Kidney glomerular epithelial cell (primary cell): ENCODE results near the gene CCNT2.
"Not testable (repeated sequence)": the region's sequence is repeated elsewhere in the genome, so short reads cannot be mapped to it uniquely, and the experiment has no call there.

Experiments
- DNase-seq: peaks from one replicate; lab custom pipeline; 2025; lab: John Stamatoyannopoulos, UW

Gene CCNT2

GRCh38 chr2:134918526-134919340, at the start of gene CCNT2:
Gene CCNT2 (plus strand): TSS chr2:134918822. CDS start chr2:134918855, 33 bp downstream.
- peak; percentile 99 for DNase-seq

- no peak for DNase-seq
Observed at GRCh38 chr2:134869946-134870736, 48.5 kb upstream of the CCNT2 start.

- no peak for DNase-seq
Observed at GRCh38 chr2:134873152-134873551, 45.5 kb upstream of the CCNT2 start.

GRCh38 chr2:134875309-134875708, 43.3 kb upstream of the CCNT2 start:
- DNase-seq, result no peak

- no peak for DNase-seq
Observed at GRCh38 chr2:134882773-134883172, 35.8 kb upstream of the CCNT2 start.

DNA sequence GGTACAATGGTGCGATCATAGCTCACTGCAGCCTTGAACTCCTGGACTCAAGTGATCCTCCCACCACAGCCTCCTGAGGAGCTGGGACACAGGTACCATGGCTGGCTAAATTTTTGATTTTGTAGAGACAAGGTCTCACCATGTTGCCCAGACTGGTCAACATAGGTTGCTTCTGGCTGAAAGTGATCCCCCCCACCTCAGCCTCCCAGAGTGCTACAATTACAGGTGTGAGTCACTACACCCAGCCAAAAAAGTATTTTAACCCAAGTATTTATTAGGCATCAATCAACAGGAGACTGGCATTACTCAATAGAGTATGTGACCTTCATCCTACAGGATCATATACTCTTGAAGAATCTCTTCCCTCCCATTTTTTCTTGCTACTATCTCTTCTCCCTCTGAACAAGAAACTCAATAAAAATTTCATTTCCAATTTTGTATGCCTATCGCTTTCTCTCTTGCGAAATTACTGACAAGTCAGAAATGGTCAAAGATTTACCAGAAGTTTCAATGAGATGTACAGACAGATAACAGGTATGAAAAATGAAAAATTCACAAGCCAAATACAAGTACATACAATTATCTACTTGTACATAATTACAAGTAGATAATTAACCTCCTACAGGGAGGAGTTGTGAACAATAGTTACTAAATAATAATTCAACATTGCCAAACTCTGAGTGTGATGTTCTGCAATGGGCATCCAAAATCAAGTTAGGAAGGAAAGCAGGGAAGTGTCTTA, 34.9 kb upstream of the CCNT2 start:
- DNase-seq, result no peak

DNA sequence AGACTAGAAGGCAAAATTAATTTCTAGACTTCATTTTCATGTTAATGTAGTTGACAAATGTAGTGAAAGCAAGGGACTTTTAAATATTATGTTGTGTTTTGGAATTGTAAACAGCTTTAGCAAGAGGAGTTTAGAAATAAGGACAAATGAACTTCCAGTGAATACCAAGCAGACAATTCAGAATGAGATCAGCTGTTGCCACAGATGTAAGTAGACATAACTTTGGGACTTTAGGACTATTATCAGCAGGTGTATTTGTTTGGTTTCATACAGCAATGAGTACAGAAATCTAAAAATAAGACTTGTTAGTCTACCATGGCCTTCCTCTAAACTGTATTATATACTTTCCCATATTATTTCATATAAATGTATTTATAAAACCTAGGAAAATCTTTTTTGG, 34.2 kb upstream of the CCNT2 start:
- DNase-seq, result no peak

DNA sequence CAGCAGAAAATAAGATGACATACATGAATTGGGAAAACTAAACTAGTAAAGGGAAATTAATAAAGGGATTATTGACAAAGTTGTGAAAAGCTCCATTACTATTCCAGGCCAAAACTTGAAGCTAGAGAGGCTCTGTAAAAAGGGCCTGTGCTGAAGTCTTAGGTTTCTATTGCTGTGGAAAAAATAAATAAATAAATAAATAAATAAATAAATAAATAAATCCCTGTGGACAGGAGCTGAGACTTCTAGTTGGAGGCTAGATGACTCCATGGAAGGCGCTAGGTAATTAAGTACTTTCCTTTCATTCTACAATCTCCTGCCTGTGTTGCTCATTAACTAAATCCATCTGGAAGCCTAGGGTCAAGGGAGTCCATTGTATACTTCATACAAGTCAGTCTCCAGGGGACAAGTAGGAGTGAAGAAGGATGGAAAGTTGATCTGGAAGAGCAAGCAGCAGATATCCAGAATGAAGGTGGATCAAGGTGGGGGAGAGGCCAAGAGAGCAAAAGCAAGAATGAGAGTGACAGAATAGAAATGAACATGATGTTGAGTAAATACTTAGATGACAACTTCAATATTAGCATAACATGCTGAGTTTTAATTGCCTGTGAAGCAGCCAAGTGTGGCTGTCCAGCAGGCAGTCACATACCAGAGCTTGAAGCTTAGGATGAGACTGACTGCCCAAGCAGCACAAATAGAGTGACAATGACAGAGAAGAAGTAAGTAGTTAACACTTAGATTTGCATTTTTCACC, 26.2 kb upstream of the CCNT2 start:
- DNase-seq, result peak; percentile 58

DNA sequence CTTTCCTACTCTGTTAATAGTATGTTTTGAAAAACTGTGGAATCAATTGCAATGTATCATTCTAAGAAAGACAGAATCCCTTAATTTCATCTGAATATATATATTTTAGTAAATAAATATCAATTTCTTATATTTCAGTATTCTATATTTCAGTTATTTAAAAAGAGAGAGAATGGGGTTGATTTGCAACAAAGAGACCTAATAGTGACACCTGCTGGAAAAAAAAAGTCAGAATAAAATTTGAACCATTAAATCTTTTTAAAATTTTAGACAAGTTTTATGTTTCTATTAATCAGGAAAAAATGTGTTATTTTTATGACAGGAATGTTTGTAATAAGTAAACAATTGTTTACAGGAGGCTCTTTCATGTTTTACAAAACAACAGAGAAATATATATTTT, 20.7 kb upstream of the CCNT2 start:
- DNase-seq, result no peak

DNA sequence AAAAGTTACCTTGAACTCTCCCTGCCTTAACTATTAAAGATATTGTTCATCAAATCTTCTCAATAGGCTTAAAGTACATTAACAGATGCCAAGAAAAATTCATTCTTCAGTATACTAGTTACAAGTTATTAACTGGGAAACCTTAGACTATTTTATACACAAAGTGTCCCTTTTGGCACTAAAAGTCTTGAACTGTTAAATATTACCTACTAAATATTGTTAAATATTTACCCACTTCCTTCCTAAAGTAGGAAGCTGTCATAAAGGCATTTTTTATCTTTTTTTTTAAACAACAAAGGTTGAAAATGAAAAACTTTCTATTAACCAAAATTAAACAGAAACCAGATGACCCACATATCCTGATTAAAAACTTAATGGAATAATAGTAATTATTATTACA, 19.4 kb upstream of the CCNT2 start:
- no peak for DNase-seq

DNA sequence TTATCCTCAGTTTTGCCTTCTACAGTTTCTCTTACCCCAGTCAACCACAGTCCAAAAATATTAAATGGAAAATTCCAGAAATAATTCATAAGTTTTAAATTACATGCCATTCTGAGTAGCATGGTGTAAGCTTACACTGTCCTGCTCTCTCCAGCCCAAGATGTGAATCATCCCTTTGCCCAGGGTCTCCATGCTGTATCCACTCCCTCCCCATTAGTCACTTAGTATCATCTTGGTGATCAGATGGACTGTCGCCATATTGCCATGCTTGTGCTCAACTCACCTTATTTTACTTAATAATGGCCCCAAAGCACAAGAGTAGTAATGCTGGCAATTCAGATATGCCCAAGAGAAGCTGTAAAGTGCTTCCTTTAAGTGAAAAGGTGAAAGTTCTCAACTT, 18.5 kb upstream of the CCNT2 start:
- DNase-seq, result no peak

- not testable (repeated sequence) for DNase-seq
Observed at GRCh38 chr2:134903701-134904100, 14.9 kb upstream of the CCNT2 start.

DNA sequence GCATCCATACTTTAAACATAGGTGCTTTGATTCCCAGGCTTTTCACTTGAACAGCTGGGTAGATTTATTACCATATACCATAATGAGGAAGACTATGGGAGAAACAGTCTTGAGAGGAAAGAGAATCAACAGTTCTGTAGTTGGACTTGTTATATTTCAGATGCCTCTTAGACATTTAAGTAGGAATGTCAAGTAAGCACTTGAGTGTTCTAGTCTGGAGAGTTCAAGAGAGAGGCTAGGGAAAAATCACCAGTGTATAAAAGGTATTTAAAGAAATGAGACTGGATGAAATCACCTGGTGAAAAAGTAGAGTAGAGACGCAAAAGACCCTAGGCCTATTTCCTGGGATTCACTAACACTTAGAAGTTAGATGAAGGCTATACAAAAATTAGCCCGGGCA, 13.5 kb upstream of the CCNT2 start:
- DNase-seq, result no peak

DNA sequence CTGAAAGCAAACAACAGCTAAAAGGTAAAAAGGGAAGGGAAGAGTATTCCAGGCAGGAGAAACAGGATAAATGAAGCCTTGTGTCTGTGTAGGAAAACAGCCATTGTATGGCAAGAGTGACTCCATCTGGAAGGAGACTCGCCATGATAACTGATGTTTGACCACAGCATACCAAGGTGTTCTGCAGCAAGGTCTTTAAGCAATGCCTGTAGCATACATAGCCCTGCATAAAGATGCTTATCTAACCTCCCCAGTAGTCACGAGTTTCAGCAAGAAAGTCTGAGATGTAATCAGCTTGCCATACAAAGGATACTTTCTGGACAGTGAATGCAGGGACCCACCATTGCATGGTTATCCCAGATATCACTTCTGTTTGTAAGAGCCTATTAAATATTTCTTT, 11.9 kb upstream of the CCNT2 start:
- DNase-seq, result no peak

- not testable (repeated sequence) for DNase-seq
Observed at GRCh38 chr2:134907441-134908116, 11.0 kb upstream of the CCNT2 start.

- no peak for DNase-seq
Observed at GRCh38 chr2:134910763-134911399, 7.7 kb upstream of the CCNT2 start.

- no peak for DNase-seq
Observed at GRCh38 chr2:134911400-134911785, 7.2 kb upstream of the CCNT2 start.

- DNase-seq, result no peak
Observed at GRCh38 chr2:134912361-134912760, 6.3 kb upstream of the CCNT2 start.

GRCh38 chr2:134917360-134917865, 1.2 kb upstream of the CCNT2 start:
- no peak for DNase-seq

- peak; percentile 98 for DNase-seq
Observed at GRCh38 chr2:134917888-134918525, 615 bp upstream of the CCNT2 start.
